OCI-LY7 (cell line): ENCODE results near the gene LTA4H.

Experiments
- CTCF ChIP-seq: fragments of 200-600 bp; sonication (generic); conservative IDR thresholded peaks from 2 replicates; pipeline ENCODE4 v1.5.1; 2014; ENCODE audit warnings: mild to moderate bottlenecking, antibody characterized with exemption, low read length, moderate library complexity, mixed read lengths
- EZH2phosphoT487 ChIP-seq: fragments of 200-600 bp; sonication (generic); IDR thresholded peaks from 2 replicates; pipeline ENCODE4 v1.6.1; 2018; ENCODE audit warnings: low read depth, borderline replicate concordance, mild to moderate bottlenecking, mixed run types, antibody characterized with exemption, low read length, moderate library complexity, mixed read lengths

GRCh38 chr12:96020314-96021003 lies 14.9 kb downstream of the LTA4H start:
- TF ChIP-seq CTCF (no peak), EZH2phosphoT487 (no peak)
